Hepatocyte (in vitro differentiated cells): Measurements from ENCODE around the gene MRPL53. TPM values are rescaled to one million over a fixed set of nuclear protein-coding genes. Genes with fewer than 3 reads are reported as not detected.

Source experiments
- DNase-seq: peaks from one replicate; pipeline ENCODE4 v3.0.0-alpha.2; 2016; ENCODE audit warnings: low spot score
- H2AFZ ChIP-seq: fragments of 200-600 bp; sonication (generic); 2 replicates; pipeline ENCODE4 v1.6.0; 2016; ENCODE audit warnings: antibody characterized with exemption, mild to moderate bottlenecking
- H3K27ac ChIP-seq: fragments of 200-600 bp; sonication (generic); 2 replicates; pipeline ENCODE4 v1.5.1; 2016; ENCODE audit warnings: mild to moderate bottlenecking
- H3K27me3 ChIP-seq: fragments of 200-600 bp; sonication (generic); 2 replicates; pipeline ENCODE4 v1.6.1; 2016
- H3K36me3 ChIP-seq: fragments of 200-600 bp; sonication (generic); replicated peaks from 2 replicates; pipeline ENCODE4 v1.5.1; 2016; ENCODE audit warnings: low read depth; ENCODE audit not compliant: insufficient read depth
- H3K4me1 ChIP-seq: fragments of 200-600 bp; sonication (generic); 2 replicates; pipeline ENCODE4 v1.5.1; 2016; ENCODE audit warnings: mild to moderate bottlenecking, moderate library complexity; ENCODE audit not compliant: insufficient read depth
- H3K4me2 ChIP-seq: fragments of 200-600 bp; sonication (generic); 2 replicates; pipeline ENCODE4 v1.6.0; 2016
- H3K4me3 ChIP-seq: fragments of 200-600 bp; sonication (generic); 2 replicates; pipeline ENCODE4 v1.5.1; 2016; ENCODE audit warnings: mild to moderate bottlenecking
- H3K79me2 ChIP-seq: fragments of 200-600 bp; sonication (generic); 2 replicates; pipeline ENCODE4 v1.6.0; 2017; ENCODE audit warnings: mild to moderate bottlenecking
- H3K9me2 ChIP-seq: fragments of 200-600 bp; sonication (generic); replicated peaks from 2 replicates; pipeline ENCODE4 v1.6.0; 2017; ENCODE audit warnings: mild to moderate bottlenecking; ENCODE audit not compliant: insufficient read depth
- H3K9me3 ChIP-seq: fragments of 200-600 bp; sonication (generic); 2 replicates; pipeline ENCODE4 v1.5.1; 2016; ENCODE audit warnings: low read depth, mild to moderate bottlenecking
- H4K20me1 ChIP-seq: fragments of 200-600 bp; sonication (generic); 2 replicates; pipeline ENCODE4 v1.6.0; 2016; ENCODE audit warnings: mild to moderate bottlenecking; ENCODE audit not compliant: insufficient read depth, poor library complexity, severe bottlenecking
- EZH2 ChIP-seq: fragments of 200-600 bp; sonication (generic); IDR thresholded peaks from 2 replicates; pipeline ENCODE4 v1.6.1; 2016; ENCODE audit warnings: antibody characterized with exemption, mild to moderate bottlenecking, borderline replicate concordance
- EZH2phosphoT487 ChIP-seq: fragments of 200-600 bp; sonication (generic); IDR thresholded peaks from one replicate; pipeline ENCODE4 v1.6.1; 2018; ENCODE audit warnings: antibody characterized with exemption, mild to moderate bottlenecking, low read depth, moderate library complexity; ENCODE audit not compliant: unreplicated experiment, severe bottlenecking
- WGBS: methylation state at CpG from one replicate; pipeline ENCODE4 v1.1.6; 2016; ENCODE audit warnings: low lambda C conversion rate; ENCODE audit errors: missing lambda C conversion rate; 5-methylcytosine and 5-hydroxymethylcytosine counted together
- polyA plus RNA-seq: library from polyadenylated mRNA; unstranded; fragments of >200 nt; fragmentation: Nextera tagmentation; extraction: Ambion mirVana; gene quantifications from 2 replicates; pipeline ENCODE4 v1.2.1, GENCODE V29; 2016
- total RNA-seq: library from RNA; depleted of rRNA; stranded (reverse); fragments of >200 nt; gene quantifications from 2 replicates; pipeline ENCODE4 v1.2.3, GENCODE V29; 2014
- TF ChIP-seq, protein P1 (sequence below): fragments of 200-600 bp; sonication (generic); IDR thresholded peaks from 2 replicates; pipeline ENCODE4 v1.5.1; 2016; ENCODE audit warnings: antibody characterized with exemption, mild to moderate bottlenecking; ENCODE audit not compliant: poor library complexity

MRPL53 gene
- total RNA-seq = 13.8 and 23.4 TPM in 2 replicates
- polyA plus RNA-seq = 89.6 and 95.9 TPM in 2 replicates

DNA sequence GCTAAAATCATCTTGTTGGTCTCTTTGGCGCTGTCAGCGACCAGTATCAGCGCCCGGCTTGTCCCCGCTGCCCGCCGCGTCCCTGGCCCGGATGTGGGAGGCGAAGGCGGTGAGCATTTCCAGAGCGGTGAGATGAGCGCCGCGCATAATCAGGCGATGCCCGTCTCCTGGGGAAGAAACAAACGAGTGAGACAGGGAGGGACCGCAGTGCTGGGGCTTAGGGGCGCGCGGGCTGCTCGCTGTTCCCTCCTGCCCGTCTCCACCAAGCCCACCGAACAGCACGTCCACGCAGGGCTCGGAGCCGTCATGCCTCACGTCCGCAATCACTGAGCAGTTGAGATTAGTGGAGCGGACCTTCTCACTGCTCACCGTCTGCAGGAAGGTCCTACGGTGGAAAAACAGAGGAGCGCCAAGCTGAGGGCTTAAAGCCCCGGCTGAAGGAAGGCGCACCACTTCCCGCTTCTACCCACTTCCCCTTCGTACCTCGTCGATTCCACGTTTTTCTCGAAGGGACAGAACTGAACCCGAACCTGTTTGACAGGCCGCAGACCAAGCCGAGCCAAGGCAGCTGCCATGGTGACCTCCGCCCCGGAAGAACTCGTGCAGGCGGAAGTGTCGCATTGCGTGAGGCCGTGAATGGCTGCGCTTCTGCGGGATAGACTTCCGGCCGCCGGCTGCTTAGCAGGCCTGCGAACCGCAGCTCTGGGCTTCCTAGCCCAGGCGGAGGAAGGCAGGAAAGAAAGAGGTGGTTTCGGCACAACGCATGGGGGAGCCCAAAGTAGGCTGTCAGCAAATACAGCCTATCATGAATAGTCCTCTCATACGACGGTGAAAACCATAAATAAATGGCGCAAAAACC lies at the start of gene MRPL53:
Gene MRPL53, minus strand, starts transcription at position 595 of the 859 bp plus-strand sequence. Its CDS starts 20 bp downstream, at position 575.
- peaks cover 19% of the 10 kb centered on the region for H3K4me1 ChIP-seq
- under 1% methylated on average over 65 of the region's 66 CpGs for WGBS
- H3K79me2 ChIP-seq = peaks cover 17% of the 10 kb centered on the region
- H3K27ac ChIP-seq = peak within 1 kb of the TSS; percentile 97
- no peaks in the 10 kb centered on the region for H3K27me3 ChIP-seq
- DNase-seq = peak; percentile 93
- H3K9me2 ChIP-seq = no peaks in the 10 kb centered on the region
- TF ChIP-seq, protein P1, sequence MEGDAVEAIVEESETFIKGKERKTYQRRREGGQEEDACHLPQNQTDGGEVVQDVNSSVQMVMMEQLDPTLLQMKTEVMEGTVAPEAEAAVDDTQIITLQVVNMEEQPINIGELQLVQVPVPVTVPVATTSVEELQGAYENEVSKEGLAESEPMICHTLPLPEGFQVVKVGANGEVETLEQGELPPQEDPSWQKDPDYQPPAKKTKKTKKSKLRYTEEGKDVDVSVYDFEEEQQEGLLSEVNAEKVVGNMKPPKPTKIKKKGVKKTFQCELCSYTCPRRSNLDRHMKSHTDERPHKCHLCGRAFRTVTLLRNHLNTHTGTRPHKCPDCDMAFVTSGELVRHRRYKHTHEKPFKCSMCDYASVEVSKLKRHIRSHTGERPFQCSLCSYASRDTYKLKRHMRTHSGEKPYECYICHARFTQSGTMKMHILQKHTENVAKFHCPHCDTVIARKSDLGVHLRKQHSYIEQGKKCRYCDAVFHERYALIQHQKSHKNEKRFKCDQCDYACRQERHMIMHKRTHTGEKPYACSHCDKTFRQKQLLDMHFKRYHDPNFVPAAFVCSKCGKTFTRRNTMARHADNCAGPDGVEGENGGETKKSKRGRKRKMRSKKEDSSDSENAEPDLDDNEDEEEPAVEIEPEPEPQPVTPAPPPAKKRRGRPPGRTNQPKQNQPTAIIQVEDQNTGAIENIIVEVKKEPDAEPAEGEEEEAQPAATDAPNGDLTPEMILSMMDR = no peak
- TF ChIP-seq EZH2phosphoT487 (no peak), EZH2 (no peak)
- peak within 1 kb of the TSS; percentile 52 for H3K4me3 ChIP-seq
- H3K4me2 ChIP-seq = peak within 1 kb of the TSS; percentile 90
- H4K20me1 ChIP-seq = no peaks in the 10 kb centered on the region
- H2AFZ ChIP-seq = peak within 1 kb of the TSS; percentile 96
- no peaks in the 10 kb centered on the region for H3K9me3 ChIP-seq
- H3K36me3 ChIP-seq = no peaks in the 10 kb centered on the region

DNA sequence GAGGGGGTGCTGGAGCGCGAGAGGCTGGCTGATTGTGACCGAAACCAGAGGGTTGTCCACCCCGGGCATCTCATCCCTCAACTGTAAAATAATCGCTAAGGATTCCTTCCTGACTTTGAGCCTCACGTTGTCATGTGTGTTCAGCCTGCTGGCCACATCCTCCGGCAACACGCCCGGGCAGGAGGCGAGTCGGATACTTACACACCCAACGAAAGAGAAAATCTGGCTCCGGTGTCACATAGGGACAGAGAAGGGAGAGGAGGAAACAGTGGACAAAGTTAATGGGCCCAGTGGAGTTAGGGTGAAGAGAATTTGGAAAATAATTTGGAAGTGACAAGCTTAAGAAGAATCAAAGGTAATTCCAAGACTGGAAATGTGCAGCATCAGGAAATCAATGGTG lies 44.2 kb upstream of the MRPL53 start:
- Histone ChIP-seq H3K36me3 (no peaks in the 10 kb centered on the region), H3K27ac (no peak overlapping the region), H4K20me1 (no peaks in the 10 kb centered on the region), H3K9me2 (no peaks in the 10 kb centered on the region), H3K4me2 (peak overlapping the region; percentile 74), H3K27me3 (peaks cover 92% of the 10 kb centered on the region), H3K9me3 (no peaks in the 10 kb centered on the region), H3K4me1 (peaks cover 6% of the 10 kb centered on the region), H3K79me2 (no peaks in the 10 kb centered on the region), H2AFZ (no peak overlapping the region), H3K4me3 (no peak overlapping the region)
- DNase-seq = no peak
- TF ChIP-seq EZH2 (no peak), EZH2phosphoT487 (peak; percentile 7)
- WGBS = 87% methylated on average over 13 of the region's 13 CpGs

DNA sequence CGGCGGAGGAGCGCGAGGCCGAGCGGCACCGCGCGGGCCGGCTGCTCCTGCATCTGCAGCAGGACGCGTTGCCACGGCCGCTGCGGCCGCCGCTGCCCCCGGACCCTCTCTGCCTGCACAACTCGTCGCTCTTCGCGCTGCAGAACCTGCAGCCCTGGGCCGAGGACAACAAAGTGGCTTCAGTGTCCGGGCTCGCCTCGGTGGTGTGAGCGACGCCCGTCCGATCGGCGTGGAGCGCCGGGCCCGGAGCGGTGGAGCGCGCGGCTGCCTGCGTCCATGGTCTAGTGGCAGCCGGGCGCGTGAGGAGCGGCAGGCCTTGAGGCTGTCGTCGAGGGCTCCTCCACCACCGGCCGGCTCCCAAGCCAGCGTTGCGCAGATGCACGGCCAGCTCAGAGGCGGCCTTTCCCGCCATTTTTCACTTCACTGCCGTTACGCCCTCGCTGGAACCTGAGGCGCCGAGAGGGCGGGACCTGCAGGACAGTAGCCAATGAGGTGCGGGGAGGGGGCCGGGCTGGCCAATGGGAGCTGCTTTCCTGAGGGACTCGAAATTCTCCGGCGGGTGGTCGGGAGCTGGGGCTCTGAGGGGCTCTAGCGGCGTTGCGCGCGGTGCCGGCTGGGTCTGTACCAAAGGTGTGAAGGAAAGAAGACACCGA lies 43.6 kb upstream of the MRPL53 start:
- Histone ChIP-seq H3K9me2 (no peaks in the 10 kb centered on the region), H4K20me1 (no peaks in the 10 kb centered on the region), H3K4me2 (peak overlapping the region; percentile 74), H3K27ac (no peak overlapping the region), H3K36me3 (no peaks in the 10 kb centered on the region), H3K4me3 (no peak overlapping the region), H2AFZ (peak overlapping the region; percentile 66), H3K27me3 (peaks cover 97% of the 10 kb centered on the region), H3K9me3 (no peaks in the 10 kb centered on the region), H3K4me1 (peaks cover 6% of the 10 kb centered on the region), H3K79me2 (no peaks in the 10 kb centered on the region)
- DNase-seq = peak; percentile 53
- TF ChIP-seq EZH2 (peak; percentile 68), EZH2phosphoT487 (peak; percentile 38)
- TF ChIP-seq, protein P1 = no peak
- 7% methylated on average over 56 of the region's 72 CpGs for WGBS
